Endothelial cell (in vitro differentiated cells): ENCODE measurements around the gene PPM1B. TPM values are rescaled to one million over a fixed set of nuclear protein-coding genes. Genes with fewer than 3 reads are reported as not detected.
"Not testable (repeated sequence)": the region's sequence is repeated elsewhere in the genome, so short reads cannot be mapped to it uniquely, and the experiment has no call there.

ENCODE experiments used
- DNase-seq: peaks from one replicate; pipeline ENCODE4 v3.0.0; 2021; ENCODE audit warnings: low spot score
- H3K27ac Mint-ChIP-seq: one replicate; pipeline ENCODE4 v1.8.0; 2021; ENCODE audit warnings: mixed read lengths, inconsistent platforms; ENCODE audit not compliant: unreplicated experiment
- H3K27me3 Mint-ChIP-seq: one replicate; pipeline ENCODE4 v1.8.0; 2021; ENCODE audit warnings: mild to moderate bottlenecking, moderate library complexity, mixed read lengths, inconsistent platforms; ENCODE audit not compliant: unreplicated experiment
- H3K36me3 Mint-ChIP-seq: one replicate; pipeline ENCODE4 v1.8.0; 2021; ENCODE audit warnings: mild to moderate bottlenecking, low read depth, mixed read lengths, inconsistent platforms; ENCODE audit not compliant: unreplicated experiment
- H3K4me1 Mint-ChIP-seq: one replicate; pipeline ENCODE4 v1.8.0; 2021; ENCODE audit warnings: mild to moderate bottlenecking, mixed read lengths, inconsistent platforms; ENCODE audit not compliant: unreplicated experiment
- H3K4me3 Mint-ChIP-seq: one replicate; pipeline ENCODE4 v1.8.0; 2021; ENCODE audit warnings: mild to moderate bottlenecking, mixed read lengths, inconsistent platforms; ENCODE audit not compliant: unreplicated experiment
- H3K9me3 Mint-ChIP-seq: one replicate; pipeline ENCODE4 v1.8.0; 2021; ENCODE audit warnings: mixed read lengths, inconsistent platforms; ENCODE audit not compliant: unreplicated experiment
- CTCF ChIP-seq: fragments of 200-600 bp; sonication (generic); IDR thresholded peaks from one replicate; pipeline ENCODE4 v1.5.0; 2021; ENCODE audit warnings: antibody characterized with exemption; ENCODE audit not compliant: unreplicated experiment
- total RNA-seq: library from RNA; stranded (reverse); fragmentation: NEBNext Ultra II Directional; extraction: Animal tissue kit (Norgen Biotek cat#: 25700); gene quantifications from one replicate; pipeline ENCODE4 v1.2.1, GENCODE V29; 2021; ENCODE audit not compliant: unreplicated experiment

Gene PPM1B
- total RNA-seq, 1 donor from 2014 or later = 31.2 TPM

DNA sequence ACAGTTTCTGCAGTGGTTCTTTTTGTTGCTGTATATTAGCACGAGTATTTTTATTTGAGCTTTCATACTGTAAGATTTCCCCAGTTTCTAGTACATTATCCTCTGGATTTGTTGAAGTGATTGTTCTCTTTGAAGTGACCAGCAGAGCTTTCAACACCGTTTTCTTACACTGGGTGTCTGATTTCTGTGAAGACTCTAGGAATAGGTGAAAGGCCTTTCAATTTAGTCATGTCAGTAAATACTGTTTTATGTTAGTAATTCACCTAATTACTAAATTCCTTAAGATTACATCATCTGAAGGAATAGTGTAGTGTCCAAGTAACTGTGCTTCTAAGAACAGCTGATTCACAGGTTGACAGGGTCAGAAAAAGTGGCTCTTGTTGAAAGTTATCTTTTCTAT, 2.3 kb downstream of the PPM1B start:
- Mint-ChIP-seq H3K36me3 (peaks cover 5% of the 10 kb centered on the region), H3K27me3 (peaks cover 6% of the 10 kb centered on the region), H3K9me3 (no peaks in the 10 kb centered on the region), H3K4me3 (peak overlapping the region; percentile 99), H3K4me1 (peaks cover 37% of the 10 kb centered on the region), H3K27ac (peak overlapping the region; percentile 58)
- DNase-seq = no peak
- TF ChIP-seq CTCF = no peak

DNA sequence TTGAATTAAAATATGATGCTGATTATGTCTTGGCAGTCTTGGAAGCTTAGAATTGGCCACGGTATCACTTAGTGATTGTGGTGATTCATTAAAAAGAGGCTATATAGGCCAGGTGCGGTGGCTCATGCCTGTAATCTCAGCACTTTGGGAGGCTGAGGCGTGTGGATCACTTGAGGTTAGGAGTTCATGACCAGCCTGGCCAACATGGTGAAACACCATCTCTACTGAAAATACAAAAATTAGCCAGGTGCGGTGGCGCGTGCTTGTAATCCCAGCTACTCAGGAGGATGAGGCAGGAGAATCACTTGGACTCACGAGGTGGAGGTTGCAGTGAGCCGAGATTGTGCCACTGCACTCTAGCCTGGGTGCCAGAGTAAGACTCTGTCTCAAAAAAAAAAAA, 2.8 kb downstream of the PPM1B start:
- H3K36me3 Mint-ChIP-seq, H3K9me3 Mint-ChIP-seq, H3K27ac Mint-ChIP-seq, H3K27me3 Mint-ChIP-seq, H3K4me3 Mint-ChIP-seq, DNase-seq: not testable (repeated sequence)
- H3K4me1 Mint-ChIP-seq = peaks cover 37% of the 10 kb centered on the region

GRCh38 chr2:44172576-44172975, 3.9 kb downstream of the PPM1B start:
- no peak overlapping the region for H3K27ac Mint-ChIP-seq
- H3K4me1 Mint-ChIP-seq = peaks cover 37% of the 10 kb centered on the region

DNA sequence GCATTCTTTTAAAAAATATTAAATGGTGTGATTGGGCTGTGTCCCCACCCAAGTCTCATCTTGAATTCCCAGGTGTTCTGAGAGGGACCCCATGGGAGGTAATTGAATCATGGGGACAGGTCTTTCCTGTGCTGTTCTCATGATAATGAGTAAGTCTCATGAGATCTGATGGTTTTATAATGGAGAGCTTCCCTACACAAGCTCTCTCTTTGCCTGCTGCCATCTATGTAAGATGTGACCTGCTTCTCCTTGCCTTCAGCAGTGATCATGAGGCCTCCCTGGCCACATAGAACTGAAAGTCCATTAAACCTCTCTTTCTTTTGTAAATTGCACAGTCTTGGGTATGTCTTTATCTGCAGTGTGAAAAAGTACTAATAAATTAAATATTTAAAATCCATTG, 10.3 kb downstream of the PPM1B start:
- Mint-ChIP-seq H3K36me3 (no peaks in the 10 kb centered on the region), H3K9me3 (no peaks in the 10 kb centered on the region), H3K27ac (no peak overlapping the region), H3K4me3 (no peak overlapping the region), H3K4me1 (peaks cover 21% of the 10 kb centered on the region), H3K27me3 (no peaks in the 10 kb centered on the region)
- no peak for TF ChIP-seq CTCF
- no peak for DNase-seq

More at GRCh38 chr2:44172576-44172975, 3.9 kb downstream of the PPM1B start:
- Mint-ChIP-seq H3K27me3 (peaks cover 5% of the 10 kb centered on the region), H3K4me3 (no peak overlapping the region), H3K36me3 (peaks cover 5% of the 10 kb centered on the region), H3K9me3 (no peaks in the 10 kb centered on the region)
- DNase-seq = no peak
- TF ChIP-seq CTCF = no peak

DNA sequence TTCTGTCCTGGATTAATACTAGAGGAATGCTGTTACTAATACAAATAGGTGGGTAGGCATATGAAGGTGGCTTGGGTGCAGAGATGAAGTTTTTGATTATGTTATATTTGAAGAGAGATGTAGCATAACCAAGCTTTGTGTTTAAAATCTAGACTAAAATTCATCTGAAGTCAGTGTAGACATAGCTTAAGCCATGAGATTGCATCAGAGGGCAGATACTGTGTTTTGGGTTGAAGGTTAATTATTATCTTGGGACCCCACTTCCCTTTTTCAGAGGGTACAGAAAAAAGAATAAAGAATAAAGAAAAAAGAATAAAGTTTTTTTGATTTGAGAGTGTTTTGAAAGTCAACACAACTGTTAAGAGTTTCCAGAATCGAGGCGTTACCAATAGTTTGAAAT, 13.0 kb downstream of the PPM1B start:
- no peaks in the 10 kb centered on the region for H3K27me3 Mint-ChIP-seq
- no peak overlapping the region for H3K27ac Mint-ChIP-seq
- peaks cover 11% of the 10 kb centered on the region for H3K4me1 Mint-ChIP-seq
- no peak for TF ChIP-seq CTCF
- H3K9me3 Mint-ChIP-seq = no peaks in the 10 kb centered on the region
- H3K4me3 Mint-ChIP-seq = no peak overlapping the region
- no peaks in the 10 kb centered on the region for H3K36me3 Mint-ChIP-seq
- no peak for DNase-seq

- Mint-ChIP-seq H3K36me3 (no peaks in the 10 kb centered on the region), H3K9me3 (no peaks in the 10 kb centered on the region), H3K27me3 (peaks cover 2% of the 10 kb centered on the region), H3K27ac (no peak overlapping the region), H3K4me3 (no peak overlapping the region), H3K4me1 (peaks cover 16% of the 10 kb centered on the region)
- no peak for TF ChIP-seq CTCF
- no peak for DNase-seq
Measured at GRCh38 chr2:44184106-44184505, 15.4 kb downstream of the PPM1B start.
